ENCODE data around the gene ETFRF1.
A peak's percentile ranks its signal among the peaks of the same experiment; 100 is the strongest.

Gene ETFRF1

DNA sequence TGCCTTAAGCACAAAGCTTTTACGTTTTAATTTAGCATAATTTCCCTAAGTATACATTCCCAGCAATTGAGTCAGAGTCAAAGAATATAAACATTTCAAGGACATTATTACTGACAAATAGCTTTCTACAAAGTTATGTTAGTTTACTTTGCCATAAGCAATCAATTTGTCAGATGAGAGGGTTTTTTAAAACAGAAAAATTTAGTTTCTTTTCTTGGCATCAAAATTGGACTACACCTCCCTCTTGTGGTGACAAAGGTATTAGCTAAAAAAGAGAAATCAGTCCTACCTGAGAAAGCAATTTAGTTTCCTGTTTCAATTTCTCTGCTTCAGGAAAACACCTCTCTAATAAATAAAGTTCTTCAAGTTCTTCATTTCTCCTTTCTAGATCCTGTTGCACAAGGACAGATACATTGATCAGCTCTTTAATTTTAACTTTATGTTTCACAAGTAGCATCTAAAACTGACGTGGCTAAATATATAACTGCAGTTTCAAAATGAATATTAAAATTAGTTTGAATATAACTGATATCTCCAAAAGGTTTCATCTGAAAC lies 39.9 kb upstream of the ETFRF1 start:
- no peak overlapping the region for H2BK120ac ChIP-seq (ENCODE audit: low read depth, low read length)
- H3K36me3 ChIP-seq (ENCODE audit: control insufficient read depth in 1 of 2, insufficient read depth in 2 of 2, low read depth in 1 of 2, low read length in 2 of 2) = no peaks in the 10 kb centered on the region
- no peak overlapping the region for H3K27ac ChIP-seq (ENCODE audit: low read length, poor library complexity, severe bottlenecking)
- H3K4me3 ChIP-seq (ENCODE audit: insufficient read depth in 1 of 2, low read depth in 1 of 2, low read length in 2 of 2) = no peak overlapping the region
- H3K9ac ChIP-seq (ENCODE audit: low read length) = peak overlapping the region; percentile 56
- no peaks in the 10 kb centered on the region for H3K27me3 ChIP-seq (ENCODE audit: control insufficient read depth in 1 of 2, insufficient read depth in 1 of 2, low read length in 2 of 2)
- no peak overlapping the region for H2BK15ac ChIP-seq (ENCODE audit: low read depth, poor library complexity, severe bottlenecking)
- H4K8ac ChIP-seq (ENCODE audit: low read length) = no peak overlapping the region
- no peak overlapping the region for H3K18ac ChIP-seq (ENCODE audit: low read depth in 1 of 2, low read length in 2 of 2)
- H3K23ac ChIP-seq (ENCODE audit: low read length in 2 of 2) = no peak overlapping the region
- no peaks in the 10 kb centered on the region for H3K4me1 ChIP-seq (ENCODE audit: control insufficient read depth, insufficient read depth, low read depth, low read length)
- H3K4ac ChIP-seq (ENCODE audit: low read depth in 1 of 2, low read length in 2 of 2) = no peak overlapping the region
- H3K14ac ChIP-seq (ENCODE audit: low read length in 2 of 2) = no peak overlapping the region
- no peak overlapping the region for H2BK5ac ChIP-seq (ENCODE audit: low read depth, low read length, poor library complexity, severe bottlenecking)
- no peaks in the 10 kb centered on the region for H3K79me1 ChIP-seq (replicated peaks; ENCODE audit: low read length, poor library complexity, severe bottlenecking)
- peak; percentile 59 for DNase-seq
- no peak overlapping the region for H3K4me2 ChIP-seq (ENCODE audit: low read length, poor library complexity, severe bottlenecking)
- H2AK5ac ChIP-seq (ENCODE audit: low read length, severe bottlenecking) = no peak overlapping the region
- no peaks in the 10 kb centered on the region for H3K9me3 ChIP-seq (ENCODE audit: control insufficient read depth, low read length)
- no peak overlapping the region for H4K91ac ChIP-seq (ENCODE audit: low read length)
- no peak overlapping the region for H2BK12ac ChIP-seq (ENCODE audit: low read length in 2 of 2)
- WGBS = no CpG with 5 or more reads among the region's 2 CpGs
- no peak overlapping the region for H2AFZ ChIP-seq (ENCODE audit: low read depth, low read length)

DNA sequence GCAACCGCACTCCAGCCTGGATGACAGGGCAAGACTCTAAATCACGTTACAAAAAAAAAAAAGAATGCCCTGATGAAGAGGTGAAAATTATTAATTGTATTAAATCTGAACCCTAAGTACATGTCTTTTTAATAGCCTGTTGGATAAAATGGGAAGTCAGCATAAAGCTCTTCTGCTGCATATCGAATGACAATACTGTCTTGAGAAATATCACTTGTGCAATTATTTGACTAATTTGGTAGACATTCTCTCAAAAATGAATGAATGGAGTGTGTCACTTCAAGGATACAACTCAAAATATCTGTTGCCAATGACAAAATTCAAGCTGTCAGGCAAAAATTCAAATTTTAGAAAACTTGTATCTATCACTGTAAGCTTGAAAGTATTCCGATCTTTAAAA lies 39.0 kb upstream of the ETFRF1 start:
- no peak overlapping the region for H4K91ac ChIP-seq (ENCODE audit: low read length)
- no peak overlapping the region for H3K4me2 ChIP-seq (ENCODE audit: low read length, poor library complexity, severe bottlenecking)
- H3K4ac ChIP-seq (ENCODE audit: low read depth in 1 of 2, low read length in 2 of 2) = no peak overlapping the region
- H3K27ac ChIP-seq (ENCODE audit: low read length, poor library complexity, severe bottlenecking) = no peak overlapping the region
- no peaks in the 10 kb centered on the region for H3K79me1 ChIP-seq (replicated peaks; ENCODE audit: low read length, poor library complexity, severe bottlenecking)
- no peak overlapping the region for H2BK120ac ChIP-seq (ENCODE audit: low read depth, low read length)
- no peak overlapping the region for H3K18ac ChIP-seq (ENCODE audit: low read depth in 1 of 2, low read length in 2 of 2)
- no peak overlapping the region for H2BK5ac ChIP-seq (ENCODE audit: low read depth, low read length, poor library complexity, severe bottlenecking)
- H3K9ac ChIP-seq (ENCODE audit: low read length) = no peak overlapping the region
- H4K8ac ChIP-seq (ENCODE audit: low read length) = no peak overlapping the region
- H3K4me3 ChIP-seq (ENCODE audit: insufficient read depth in 1 of 2, low read depth in 1 of 2, low read length in 2 of 2) = no peak overlapping the region
- no peak overlapping the region for H2AFZ ChIP-seq (ENCODE audit: low read depth, low read length)
- no peaks in the 10 kb centered on the region for H3K36me3 ChIP-seq (ENCODE audit: control insufficient read depth in 1 of 2, insufficient read depth in 2 of 2, low read depth in 1 of 2, low read length in 2 of 2)
- no peak overlapping the region for H3K23ac ChIP-seq (ENCODE audit: low read length in 2 of 2)
- H2BK15ac ChIP-seq (ENCODE audit: low read depth, poor library complexity, severe bottlenecking) = no peak overlapping the region
- H3K4me1 ChIP-seq (ENCODE audit: control insufficient read depth, insufficient read depth, low read depth, low read length) = no peaks in the 10 kb centered on the region
- H2AK5ac ChIP-seq (ENCODE audit: low read length, severe bottlenecking) = no peak overlapping the region
- no peaks in the 10 kb centered on the region for H3K9me3 ChIP-seq (ENCODE audit: control insufficient read depth, low read length)
- WGBS = 93% methylated on average over 2 of the region's 4 CpGs
- no peak for DNase-seq
- no peak overlapping the region for H3K14ac ChIP-seq (ENCODE audit: low read length in 2 of 2)
- no peak overlapping the region for H2BK12ac ChIP-seq (ENCODE audit: low read length in 2 of 2)
- no peaks in the 10 kb centered on the region for H3K27me3 ChIP-seq (ENCODE audit: control insufficient read depth in 1 of 2, insufficient read depth in 1 of 2, low read length in 2 of 2)

DNA sequence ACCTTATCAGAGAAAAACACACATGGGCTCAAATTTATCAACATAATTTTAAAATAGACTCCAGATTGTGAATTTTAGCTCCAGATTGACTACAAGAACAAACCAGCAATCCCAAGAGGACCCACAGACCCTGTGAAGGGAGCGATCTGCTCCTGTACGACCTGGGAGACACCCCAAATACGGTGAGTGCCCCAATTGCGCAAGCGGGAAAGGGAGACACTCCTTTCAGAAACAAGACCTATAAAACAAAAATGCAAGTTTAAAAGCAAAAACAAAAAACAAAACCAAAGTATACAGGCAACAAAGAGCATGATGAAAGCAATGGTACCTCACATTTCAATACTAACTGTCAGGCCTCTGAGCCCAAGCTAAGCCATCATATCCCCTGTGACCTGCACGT lies 32.2 kb upstream of the ETFRF1 start:
- H3K4me2 ChIP-seq (ENCODE audit: low read length, poor library complexity, severe bottlenecking) = no peak overlapping the region
- H2BK12ac ChIP-seq (ENCODE audit: low read length in 2 of 2) = no peak overlapping the region
- no peaks in the 10 kb centered on the region for H3K27me3 ChIP-seq (ENCODE audit: control insufficient read depth in 1 of 2, insufficient read depth in 1 of 2, low read length in 2 of 2)
- no peaks in the 10 kb centered on the region for H3K36me3 ChIP-seq (ENCODE audit: control insufficient read depth in 1 of 2, insufficient read depth in 2 of 2, low read depth in 1 of 2, low read length in 2 of 2)
- no peak overlapping the region for H3K9ac ChIP-seq (ENCODE audit: low read length)
- H3K4me1 ChIP-seq (ENCODE audit: control insufficient read depth, insufficient read depth, low read depth, low read length) = no peaks in the 10 kb centered on the region
- no peak overlapping the region for H3K23ac ChIP-seq (ENCODE audit: low read length in 2 of 2)
- H3K79me1 ChIP-seq (replicated peaks; ENCODE audit: low read length, poor library complexity, severe bottlenecking) = no peaks in the 10 kb centered on the region
- no peak overlapping the region for H3K27ac ChIP-seq (ENCODE audit: low read length, poor library complexity, severe bottlenecking)
- H3K18ac ChIP-seq (ENCODE audit: low read depth in 1 of 2, low read length in 2 of 2) = no peak overlapping the region
- H3K14ac ChIP-seq (ENCODE audit: low read length in 2 of 2) = no peak overlapping the region
- no peak overlapping the region for H3K4ac ChIP-seq (ENCODE audit: low read depth in 1 of 2, low read length in 2 of 2)
- H2AFZ ChIP-seq (ENCODE audit: low read depth, low read length) = no peak overlapping the region
- no peak overlapping the region for H2BK120ac ChIP-seq (ENCODE audit: low read depth, low read length)
- no peak overlapping the region for H2BK5ac ChIP-seq (ENCODE audit: low read depth, low read length, poor library complexity, severe bottlenecking)
- no peaks in the 10 kb centered on the region for H3K9me3 ChIP-seq (ENCODE audit: control insufficient read depth, low read length)
- WGBS = 95% methylated on average over 6 of the region's 6 CpGs
- DNase-seq = no peak
- no peak overlapping the region for H4K8ac ChIP-seq (ENCODE audit: low read length)
- no peak overlapping the region for H2AK5ac ChIP-seq (ENCODE audit: low read length, severe bottlenecking)
- no peak overlapping the region for H3K4me3 ChIP-seq (ENCODE audit: insufficient read depth in 1 of 2, low read depth in 1 of 2, low read length in 2 of 2)
- no peak overlapping the region for H2BK15ac ChIP-seq (ENCODE audit: low read depth, poor library complexity, severe bottlenecking)
- H4K91ac ChIP-seq (ENCODE audit: low read length) = no peak overlapping the region

- Histone ChIP-seq H2BK12ac (ENCODE audit: low read length in 2 of 2) (no peak overlapping the region), H3K27ac (ENCODE audit: low read length, poor library complexity, severe bottlenecking) (no peak overlapping the region), H3K36me3 (ENCODE audit: control insufficient read depth in 1 of 2, insufficient read depth in 2 of 2, low read depth in 1 of 2, low read length in 2 of 2) (no peaks in the 10 kb centered on the region), H3K18ac (ENCODE audit: low read depth in 1 of 2, low read length in 2 of 2) (no peak overlapping the region), H2AFZ (ENCODE audit: low read depth, low read length) (no peak overlapping the region), H2BK5ac (ENCODE audit: low read depth, low read length, poor library complexity, severe bottlenecking) (no peak overlapping the region), H3K9ac (ENCODE audit: low read length) (no peak overlapping the region), H3K4me3 (ENCODE audit: insufficient read depth in 1 of 2, low read depth in 1 of 2, low read length in 2 of 2) (no peak overlapping the region), H3K27me3 (ENCODE audit: control insufficient read depth in 1 of 2, insufficient read depth in 1 of 2, low read length in 2 of 2) (no peaks in the 10 kb centered on the region), H3K4ac (ENCODE audit: low read depth in 1 of 2, low read length in 2 of 2) (no peak overlapping the region), H3K23ac (ENCODE audit: low read length in 2 of 2) (no peak overlapping the region), H2BK120ac (ENCODE audit: low read depth, low read length) (no peak overlapping the region), H2AK5ac (ENCODE audit: low read length, severe bottlenecking) (no peak overlapping the region), H3K79me1 (replicated peaks; ENCODE audit: low read length, poor library complexity, severe bottlenecking) (no peaks in the 10 kb centered on the region), H3K9me3 (ENCODE audit: control insufficient read depth, low read length) (peaks cover 27% of the 10 kb centered on the region), H2BK15ac (ENCODE audit: low read depth, poor library complexity, severe bottlenecking) (no peak overlapping the region), H3K14ac (ENCODE audit: low read length in 2 of 2) (no peak overlapping the region), H3K4me1 (ENCODE audit: control insufficient read depth, insufficient read depth, low read depth, low read length) (no peaks in the 10 kb centered on the region), H4K8ac (ENCODE audit: low read length) (no peak overlapping the region), H4K91ac (ENCODE audit: low read length) (no peak overlapping the region), H3K4me2 (ENCODE audit: low read length, poor library complexity, severe bottlenecking) (no peak overlapping the region)
- DNase-seq = no peak
- 85% methylated on average over 3 of the region's 3 CpGs for WGBS
These were observed 12.3 kb upstream of the ETFRF1 start for GRCh38 chr12:25182765-25183164.

Measured in mesenchymal stem cell (in vitro differentiated cells and primary cell).